Sciatic nerve (tissue), 2 donors: Measurements from ENCODE around the gene TATDN3. TPM values are rescaled to one million over a fixed set of nuclear protein-coding genes. Genes with fewer than 3 reads are reported as not detected.
"Not testable (repeated sequence)": the region's sequence is repeated elsewhere in the genome, so short reads cannot be mapped to it uniquely, and the experiment has no call there.

Source experiments
- ATAC-seq: fragments of 200-7000 bp; cut with Tn5 transposase; one replicate; pipeline ENCODE4 v1.9.1; 2020; ENCODE audit warnings: mild to moderate bottlenecking, moderate library complexity
- DNase-seq: peaks from one replicate; pipeline ENCODE4 v3.0.0-alpha.2; 2020; ENCODE audit warnings: low spot score
- intact Hi-C: fragments of 100-400 bp; cut with DNase I; formaldehyde crosslinking; loops from one replicate; pipeline ENCODE4 v1.14.2; 2022
- total RNA-seq: library from RNA; stranded (reverse); fragmentation: NEBNext Ultra II Directional; extraction: Animal tissue kit (Norgen Biotek cat#: 25700); gene quantifications from one replicate; pipeline ENCODE4 v1.2.1, GENCODE V29; 2021
- donor health status: DM: no; HTN: no; CAD: no.
- donor health status: DM: no; HTN: no; CAD: no.

Gene TATDN3, protein sequence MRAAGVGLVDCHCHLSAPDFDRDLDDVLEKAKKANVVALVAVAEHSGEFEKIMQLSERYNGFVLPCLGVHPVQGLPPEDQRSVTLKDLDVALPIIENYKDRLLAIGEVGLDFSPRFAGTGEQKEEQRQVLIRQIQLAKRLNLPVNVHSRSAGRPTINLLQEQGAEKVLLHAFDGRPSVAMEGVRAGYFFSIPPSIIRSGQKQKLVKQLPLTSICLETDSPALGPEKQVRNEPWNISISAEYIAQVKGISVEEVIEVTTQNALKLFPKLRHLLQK
- 15.9 TPM for total RNA-seq

GRCh38 chr1:212791676-212792395 is at the start of gene TATDN3, which contains the start of gene NSL1:
TATDN3 (plus strand) TSS chr1:212791894; CDS start chr1:212791922, 28 bp downstream.
NSL1 (minus strand) TSS chr1:212791777; CDS start chr1:212791763, 14 bp downstream.
- intact Hi-C loops: no loop called here
- DNase-seq (peak; percentile 93), ATAC-seq (peak; percentile 97)

GRCh38 chr1:212743901-212744475 is 47.7 kb upstream of the TATDN3 start:
- DNase-seq (no peak), ATAC-seq (no peak)
- intact Hi-C loops: no loop called here

DNA sequence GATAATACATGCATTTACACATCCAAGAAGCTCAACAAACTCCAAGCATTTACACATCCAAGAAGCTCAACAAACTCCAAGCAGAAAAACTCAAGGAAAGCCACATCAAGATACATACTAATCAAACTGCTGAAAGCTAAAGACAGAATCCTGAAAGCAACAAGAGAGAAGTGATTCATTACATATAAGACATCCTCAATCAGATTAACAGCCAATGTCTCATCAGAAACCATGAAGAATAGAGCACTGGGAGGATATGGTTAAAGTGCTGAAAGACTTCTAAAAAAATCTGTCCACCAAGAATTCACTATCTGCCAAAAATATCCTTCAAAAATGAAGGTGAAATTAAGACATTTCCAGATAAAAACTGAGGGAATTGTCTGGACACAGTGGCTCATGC is 46.4 kb upstream of the TATDN3 start:
- ATAC-seq (no peak), DNase-seq (no peak)
- intact Hi-C loops: no loop called here

- DNase-seq (no peak), ATAC-seq (no peak)
- intact Hi-C loops: no loop called here
Measured at GRCh38 chr1:212746546-212746945, 45.1 kb upstream of the TATDN3 start.

DNA sequence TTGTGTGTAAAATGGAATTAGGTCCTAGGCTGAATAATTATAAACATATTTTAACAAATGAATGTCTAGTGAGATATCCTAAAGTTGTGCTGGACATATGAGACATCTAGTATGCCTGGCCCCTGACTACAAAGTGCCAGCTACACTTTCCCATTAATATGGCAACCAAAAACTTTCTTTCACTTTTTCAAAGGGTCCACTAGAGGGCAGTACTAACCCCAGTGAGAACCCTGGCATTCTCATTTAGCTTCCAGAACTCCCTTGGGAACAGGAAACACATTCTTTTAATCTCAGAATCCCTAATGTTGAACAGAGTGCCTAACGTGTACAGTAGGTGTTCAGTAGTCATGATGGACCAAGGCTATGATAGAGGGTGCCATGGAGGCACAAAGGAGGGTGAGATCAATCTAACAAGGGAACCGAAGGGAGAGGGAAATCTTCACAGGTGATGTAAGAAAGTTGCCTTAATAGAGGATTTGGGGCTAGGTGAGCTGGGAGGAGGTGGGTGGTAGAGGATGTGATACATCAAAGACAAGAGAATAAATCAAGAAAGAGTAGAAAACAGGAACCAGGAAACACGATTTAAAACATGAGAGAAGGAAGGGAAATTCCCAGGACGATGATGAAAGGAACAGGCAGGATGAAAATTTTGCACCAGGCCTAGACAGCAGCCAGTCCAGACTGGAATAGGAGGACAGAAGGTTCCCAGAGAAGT is 41.7 kb upstream of the TATDN3 start:
- intact Hi-C loops: no loop called here
- ATAC-seq (no peak), DNase-seq (no peak)

GRCh38 chr1:212752252-212752933 is 39.3 kb upstream of the TATDN3 start:
- no peak for DNase-seq
- intact Hi-C loops: no loop called here
- peak; percentile 86 for ATAC-seq

- no peak for DNase-seq
- no peak for ATAC-seq
- intact Hi-C loops: no loop called here
Measured at GRCh38 chr1:212752934-212753497, 38.7 kb upstream of the TATDN3 start.

DNA sequence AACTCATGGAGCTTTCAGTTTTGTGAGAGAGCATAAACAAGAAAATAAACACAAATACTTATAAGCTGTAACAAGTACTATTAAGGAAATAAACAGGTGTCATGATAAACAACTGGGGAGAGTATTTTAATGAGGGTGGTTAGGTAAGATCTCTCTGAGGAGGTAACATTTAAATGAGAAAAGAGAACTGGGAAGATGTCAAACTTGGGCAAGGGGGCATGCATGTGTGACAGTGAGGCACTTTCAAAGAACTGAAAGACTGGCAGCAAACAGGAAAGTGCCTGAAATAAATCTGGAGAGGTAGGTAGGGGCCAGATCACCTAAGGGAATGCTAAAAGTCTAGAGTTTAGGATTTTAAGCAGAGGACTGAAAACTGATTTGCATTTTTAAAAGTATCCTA is 37.9 kb upstream of the TATDN3 start:
- intact Hi-C loops: no loop called here
- DNase-seq (no peak), ATAC-seq (no peak)

- intact Hi-C loops: no loop called here
- ATAC-seq (no peak), DNase-seq (no peak)
Measured at GRCh38 chr1:212754193-212754592, 37.5 kb upstream of the TATDN3 start.

DNA sequence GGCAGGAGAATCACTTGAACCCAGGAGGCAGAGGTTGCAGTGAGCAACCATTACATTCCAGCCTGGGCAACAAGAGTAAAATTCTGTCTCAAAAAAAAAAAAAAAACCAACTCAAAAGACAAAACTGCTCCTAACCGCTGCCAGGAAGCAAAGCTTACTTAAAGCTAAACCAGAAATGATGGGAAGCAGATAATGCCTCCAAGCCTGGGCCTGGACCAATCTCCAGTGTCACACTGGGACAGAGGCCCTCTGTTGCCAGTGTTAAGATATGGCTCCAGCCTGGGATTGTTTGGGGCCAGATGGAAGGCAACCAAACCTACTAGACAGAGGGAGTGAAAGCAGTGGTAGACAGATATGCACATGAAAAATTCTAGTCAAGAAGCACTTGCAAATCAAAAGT is 37.0 kb upstream of the TATDN3 start:
- ATAC-seq (no peak), DNase-seq (no peak)
- intact Hi-C loops: no loop called here

DNA sequence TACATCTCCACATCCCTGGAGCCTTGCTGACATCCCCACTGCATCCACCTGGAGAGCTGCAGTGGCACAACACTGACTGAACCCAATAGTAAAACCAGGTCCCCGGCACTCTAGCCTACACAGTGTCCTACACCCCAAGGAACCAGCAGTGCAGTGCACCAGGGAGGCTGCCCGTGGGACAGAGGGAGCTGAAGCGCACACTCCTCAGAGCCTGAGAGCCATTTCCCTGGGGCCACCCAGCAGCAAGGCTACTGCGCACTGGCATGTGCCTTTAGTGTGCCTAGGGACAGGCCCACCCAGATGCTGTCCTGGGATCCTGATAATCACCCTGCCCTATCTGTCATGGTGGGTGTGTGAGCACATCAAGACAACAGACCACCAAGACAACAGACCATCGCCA is 32.0 kb upstream of the TATDN3 start:
- intact Hi-C loops: loop anchor here (5.0 kb wide), 1 partner anchor 1238 kb away; no protein-coding TSS in a partner anchor
- no peak for ATAC-seq
- no peak for DNase-seq

DNA sequence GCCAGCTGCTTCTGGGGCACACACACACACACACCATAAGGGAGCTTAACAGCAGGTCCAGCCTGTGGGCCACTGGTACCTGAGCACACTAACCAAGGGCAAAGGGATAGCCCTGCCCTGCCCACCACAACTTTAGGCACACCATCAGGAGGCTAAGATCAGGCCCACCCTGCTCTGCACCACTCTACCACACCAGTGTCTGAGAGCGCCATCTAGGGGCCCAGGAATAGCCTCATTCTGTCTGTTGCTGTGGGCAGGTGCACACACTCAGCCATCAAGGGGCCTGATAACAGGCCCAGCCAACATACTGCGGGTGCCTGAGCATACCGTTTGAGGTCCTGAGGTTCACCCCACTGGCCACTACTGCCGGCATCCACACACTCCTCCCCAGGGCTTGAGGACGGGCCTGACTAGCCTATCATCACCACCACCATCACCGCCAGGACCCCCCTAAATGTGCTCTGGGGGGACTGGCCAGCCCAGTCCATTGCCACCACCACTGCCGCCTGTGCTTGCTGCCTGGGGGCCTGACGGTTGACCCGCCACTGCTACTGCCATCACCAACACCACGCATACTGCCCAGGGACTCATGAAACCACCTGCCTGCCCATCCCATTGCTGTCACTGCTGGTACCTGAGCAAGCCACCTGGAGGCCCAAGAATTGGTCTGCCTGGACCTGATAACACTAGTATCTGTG is 31.4 kb upstream of the TATDN3 start:
- ATAC-seq: no peak
- DNase-seq: no peak
- intact Hi-C loops: loop anchor here (5.0 kb wide), 1 partner anchor 1237 kb away; no protein-coding TSS in a partner anchor

DNA sequence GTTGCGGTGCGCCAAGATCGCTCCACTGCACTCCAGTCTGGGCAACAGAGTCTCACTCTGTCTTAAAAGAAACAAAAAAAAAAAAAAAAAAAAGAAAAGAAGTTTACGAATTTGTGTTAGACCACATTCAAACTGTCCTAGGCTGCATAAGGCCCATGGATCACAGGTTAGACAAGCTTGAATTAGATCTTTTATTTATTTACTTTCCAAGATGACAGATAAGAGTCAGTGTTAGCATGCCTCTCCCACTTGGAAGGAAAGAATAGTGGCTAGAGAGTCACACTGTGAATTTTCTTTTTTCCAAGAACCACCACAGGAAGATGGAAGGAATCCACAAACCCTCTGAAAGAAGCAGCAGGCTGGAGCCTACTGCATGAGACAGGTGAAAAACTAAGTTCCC is 29.5 kb upstream of the TATDN3 start:
- DNase-seq (no peak), ATAC-seq (no peak)
- intact Hi-C loops: loop anchor here (5.0 kb wide), 1 partner anchor 1235 kb away; no protein-coding TSS in a partner anchor

- no peak for ATAC-seq
- DNase-seq: no peak
- intact Hi-C loops: loop anchor here (5.0 kb wide), 1 partner anchor 1234 kb away; no protein-coding TSS in a partner anchor
Measured at GRCh38 chr1:212762839-212763238, 28.9 kb upstream of the TATDN3 start.

DNA sequence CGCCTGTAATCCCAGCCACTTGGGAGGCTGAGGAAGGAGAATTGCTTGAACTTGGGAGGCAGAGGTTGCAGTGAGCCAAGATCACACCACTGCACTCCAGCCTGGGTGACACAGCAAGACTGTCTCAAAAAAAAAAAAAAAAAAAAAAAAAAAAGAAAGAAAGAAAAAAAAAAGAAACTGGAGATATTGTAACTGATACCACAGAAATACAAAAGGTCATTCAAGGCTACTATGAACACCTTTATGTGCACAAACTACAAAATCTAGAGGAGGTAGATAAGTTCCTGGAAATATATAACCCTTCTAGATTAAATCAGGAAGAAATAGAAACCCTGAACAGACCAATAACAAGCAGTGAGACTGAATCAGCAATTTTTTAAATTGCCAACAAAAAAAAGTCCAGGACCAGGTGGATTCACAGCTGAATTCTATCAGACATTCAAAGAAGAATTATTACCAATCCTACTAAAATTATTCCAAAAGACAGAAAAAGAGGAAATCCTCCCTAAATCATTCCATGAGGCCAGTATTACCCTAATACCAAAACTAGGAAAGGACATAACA is 26.9 kb upstream of the TATDN3 start:
- ATAC-seq, DNase-seq: not testable (repeated sequence)
- intact Hi-C loops: loop anchor here (5.0 kb wide), 1 partner anchor 1233 kb away; no protein-coding TSS in a partner anchor

DNA sequence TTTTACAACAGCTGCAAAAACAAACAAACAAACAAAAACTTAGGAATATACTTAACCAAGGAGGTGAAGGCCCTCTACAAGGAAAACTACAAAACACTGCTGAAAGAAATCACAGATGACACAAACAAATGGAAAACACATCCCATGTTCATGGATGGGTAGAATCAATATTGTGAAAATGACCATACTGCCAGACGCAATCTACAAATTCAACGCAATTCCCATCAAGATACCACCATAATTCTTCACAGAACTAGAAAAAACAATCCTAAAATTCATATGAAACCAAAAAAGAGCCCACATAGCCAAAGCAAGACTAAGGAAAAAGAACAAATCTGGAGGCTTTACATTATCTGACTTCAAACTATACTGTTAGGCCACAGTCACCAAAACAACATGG is 24.9 kb upstream of the TATDN3 start:
- DNase-seq, intact Hi-C loops, ATAC-seq: not testable (repeated sequence)

DNA sequence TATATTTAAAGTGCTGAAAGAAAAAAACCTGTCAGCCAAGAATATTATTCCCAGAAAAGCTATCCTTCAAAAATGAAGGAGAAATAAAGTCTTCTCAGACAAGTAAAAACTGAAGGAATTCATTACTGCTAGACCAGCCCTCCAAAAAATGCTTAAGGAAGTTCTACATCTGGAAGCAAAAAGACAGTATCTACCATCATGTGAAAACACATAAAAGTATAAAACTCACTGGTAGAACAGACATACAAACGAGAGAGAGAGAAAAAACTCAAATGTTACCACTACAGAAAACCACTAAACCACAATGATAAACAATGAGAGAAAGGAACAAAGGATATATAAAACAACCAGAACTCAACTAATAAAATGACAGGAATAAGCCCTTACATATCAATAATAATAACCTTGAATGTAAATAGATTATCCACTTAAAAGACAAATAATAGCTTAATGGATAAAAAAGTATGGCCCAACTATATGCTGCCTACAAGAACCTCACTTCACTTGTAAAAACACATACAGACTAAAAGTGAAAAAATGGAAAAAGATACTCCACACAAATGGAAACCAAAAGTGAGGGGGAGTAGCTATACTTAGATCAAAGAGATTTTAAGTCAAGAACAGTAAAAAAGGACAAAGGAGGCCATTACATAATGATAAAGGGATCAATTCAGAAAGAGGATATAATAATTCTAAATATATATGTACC is 22.1 kb upstream of the TATDN3 start:
- ATAC-seq (no peak), DNase-seq (no peak)
- intact Hi-C loops: no loop called here
